K562 (cell line): Measurements from ENCODE around the gene BCL2L13. TPM values are rescaled to one million over a fixed set of nuclear protein-coding genes. Genes with fewer than 3 reads are reported as not detected.
A peak's percentile ranks its signal among the peaks of the same experiment; 100 is the strongest.

Experiments used
- BRF1 ChIP-seq: IDR thresholded peaks from 3 replicates; pipeline ENCODE4 v1.6.1; 2011; ENCODE audit warnings: borderline replicate concordance, mild to moderate bottlenecking; ENCODE audit not compliant: insufficient read length; ENCODE audit errors: extremely low read depth
- FOXM1 ChIP-seq, 2 experiments: fragments of 450-650 bp in 1 of 2; sonication (generic) in 1 of 2; formaldehyde crosslinking in 1 of 2; IDR thresholded peaks; 2 replicates each; pipeline versions ENCODE4 v1.6.1 to v1.9.0; 2017 to 2022; ENCODE audit warnings: low read depth in 2 of 2, mild to moderate bottlenecking in 2 of 2, missing genetic modification reagents in 1 of 2, moderate library complexity in 1 of 2
- PHB2 ChIP-seq: fragments of 450-650 bp; IDR thresholded peaks from 2 replicates; pipeline ENCODE4 v1.6.1; 2017; ENCODE audit warnings: low read depth
- PTTG1 ChIP-seq: fragments of 450-650 bp; IDR thresholded peaks from 2 replicates; pipeline ENCODE4 v1.6.1; 2016; ENCODE audit warnings: low read depth, mild to moderate bottlenecking, missing genetic modification characterization, missing compliant biosample characterization
- RFX7 ChIP-seq: fragments of 250-450 bp; sonication (Bioruptor Pico); IDR thresholded peaks from 2 replicates; pipeline ENCODE4 v1.5.1; 2021; ENCODE audit warnings: mild to moderate bottlenecking
- RREB1 ChIP-seq: fragments of 250-450 bp; sonication (Bioruptor Pico); IDR thresholded peaks from 2 replicates; pipeline ENCODE4 v1.4.0; 2020
- SRSF1 ChIP-seq: fragments of 200-400 bp; formaldehyde crosslinking; IDR thresholded peaks from 2 replicates; pipeline ENCODE4 v1.6.1; 2017; ENCODE audit warnings: mild to moderate bottlenecking, low read depth, low read length, moderate library complexity
- SUPT5H ChIP-seq: fragments of 450-650 bp; IDR thresholded peaks from 2 replicates; pipeline ENCODE4 v1.6.1; 2016
- ZNF764 ChIP-seq: fragments of 250-450 bp; sonication (Bioruptor Pico); IDR thresholded peaks from 2 replicates; pipeline ENCODE4 v1.4.0; 2020; ENCODE audit warnings: low read depth, mild to moderate bottlenecking, moderate library complexity
- polyA plus RNA-seq, 8 experiments: library from polyadenylated mRNA; depleted of rRNA in 4 of 8; stranded (reverse) in 5 of 8; unstranded in 3 of 8; fragments of >200 nt; fragmentation: Nextera tagmentation in 2 of 8; fragmentation: Illumina TruSeq in 1 of 8; extraction: Ambion mirVana in 2 of 8; extraction: Trizol in 1 of 8; gene quantifications; 2 replicates each; pipeline versions ENCODE4 v1.2.1 to v1.2.3, GENCODE V29; 2011 to 2014; ENCODE audit warnings: inconsistent platforms in 1 of 8, missing spikeins in 1 of 8
- total RNA-seq, 7 experiments: library from RNA; depleted of rRNA in 6 of 7; stranded (reverse); fragments of >200 nt in 6 of 7; fragmentation: Illumina TruSeq in 2 of 7; extraction: Trizol in 2 of 7; gene quantifications; 2 replicates each; pipeline versions ENCODE4 v1.2.1 to v1.2.3, GENCODE V29; 2011 to 2021; ENCODE audit warnings: low replicate concordance in 1 of 7
- TF ChIP-seq, protein P1 (sequence below), 3 experiments: IDR thresholded peaks in 2 of 3; conservative IDR thresholded peaks in 1 of 3; 2 replicates each; pipeline ENCODE4 v1.5.1; 2011 to 2012; ENCODE audit warnings: low read length in 3 of 3, mild to moderate bottlenecking in 3 of 3, control low read depth in 2 of 3, improper control_type of control experiment in 1 of 3, inconsistent platforms in 1 of 3, low read depth in 1 of 3, mixed read lengths in 1 of 3, moderate library complexity in 1 of 3; ENCODE audit not compliant: insufficient read depth in 2 of 3
- TF ChIP-seq, protein P2 (sequence below): fragments of 250-450 bp; sonication (Bioruptor Pico); IDR thresholded peaks from 2 replicates; pipeline ENCODE4 v1.4.0; 2020; ENCODE audit warnings: mild to moderate bottlenecking
- TF ChIP-seq, protein P3 (sequence below): sonication (generic); formaldehyde crosslinking; IDR thresholded peaks from 2 replicates; pipeline ENCODE4 v1.8.0; 2022; ENCODE audit warnings: mild to moderate bottlenecking, low read depth, missing genetic modification reagents
- TF ChIP-seq, protein P4 (sequence below), 2 experiments: fragments of 250-450 bp in 1 of 2; fragments of 450-650 bp in 1 of 2; sonication (Bioruptor Pico) in 1 of 2; IDR thresholded peaks; 2 replicates each; pipeline versions ENCODE4 v1.6.1 to v1.8.0; 2016 to 2021; ENCODE audit warnings: mild to moderate bottlenecking in 2 of 2, moderate library complexity in 2 of 2, missing compliant biosample characterization in 1 of 2, missing genetic modification characterization in 1 of 2

The BCL2L13 gene
- total and polyA plus RNA-seq, 9 of the 15 experiments (the other 6 are each of a cell fraction or from before 2014, with no cell fraction given) = 41.5 to 63.4 (median 56.5) TPM

DNA sequence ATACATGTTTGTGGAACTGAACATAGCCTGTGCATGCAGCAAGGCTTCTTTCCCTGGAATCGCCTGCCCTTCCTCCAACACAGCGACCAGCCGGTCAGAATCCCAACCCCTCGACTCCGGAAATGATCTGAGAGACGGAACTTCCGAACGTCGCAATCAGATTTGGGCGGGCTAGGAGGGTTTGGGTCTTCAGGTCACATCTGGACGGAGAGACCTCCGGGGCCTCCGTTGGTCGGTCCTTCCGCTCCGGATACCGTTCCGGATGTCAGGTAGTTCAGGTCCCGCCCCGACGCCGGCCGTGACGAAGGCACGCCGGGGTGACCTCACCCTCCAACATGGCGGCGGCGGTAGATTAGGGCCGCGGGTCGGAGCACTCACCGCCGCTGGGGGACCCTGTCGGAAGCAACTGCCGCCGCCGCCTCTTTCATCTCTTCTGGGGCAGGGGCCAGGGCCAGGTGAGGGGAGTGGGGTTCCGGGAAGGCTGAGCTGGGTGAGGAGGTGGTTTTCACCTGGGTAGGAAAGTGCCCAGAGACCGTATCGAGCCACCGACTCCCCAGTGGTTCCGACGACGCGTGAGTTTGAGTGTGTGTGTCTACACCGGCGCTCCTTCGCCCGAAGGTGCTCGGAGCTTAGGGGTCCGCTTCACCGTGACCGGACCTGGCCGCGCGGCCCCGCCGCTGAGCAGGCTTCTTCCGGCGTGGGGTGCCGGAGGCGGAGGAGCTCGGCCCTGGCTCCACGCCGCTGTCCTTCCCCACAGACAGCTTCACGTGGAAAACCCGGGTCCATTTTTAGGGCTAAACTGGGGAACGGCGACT, at the start of gene BCL2L13 (continued):
- TF ChIP-seq PTTG1 (tag) (no peak), ZNF764 (CRISPR knock-in tag) (0 out of 2 replicates have a peak, but pooled peaks have one; percentile 41), SRSF1 (peak; percentile 26; the same call in 1 of the 2 replicates), PHB2 (no peak), SUPT5H (peak; percentile 99), FOXM1 (IDR thresholded peaks at IDR 0.05; ENCODE audit: low read depth) (0 out of 2 replicates have a peak, but pooled peaks have one; percentile 31), FOXM1 (CRISPR knock-in tag; IDR thresholded peaks at IDR 0.05; ENCODE audit: low read depth) (peak; percentile 77; the same call in 1 of the 2 replicates), RREB1 (CRISPR knock-in tag) (peak; percentile 15; the same call in 1 of the 2 replicates), BRF1 (no peak), RFX7 (CRISPR knock-in tag) (0 out of 2 replicates have a peak, but pooled peaks have one; percentile 71)
- TF ChIP-seq, protein P1, sequence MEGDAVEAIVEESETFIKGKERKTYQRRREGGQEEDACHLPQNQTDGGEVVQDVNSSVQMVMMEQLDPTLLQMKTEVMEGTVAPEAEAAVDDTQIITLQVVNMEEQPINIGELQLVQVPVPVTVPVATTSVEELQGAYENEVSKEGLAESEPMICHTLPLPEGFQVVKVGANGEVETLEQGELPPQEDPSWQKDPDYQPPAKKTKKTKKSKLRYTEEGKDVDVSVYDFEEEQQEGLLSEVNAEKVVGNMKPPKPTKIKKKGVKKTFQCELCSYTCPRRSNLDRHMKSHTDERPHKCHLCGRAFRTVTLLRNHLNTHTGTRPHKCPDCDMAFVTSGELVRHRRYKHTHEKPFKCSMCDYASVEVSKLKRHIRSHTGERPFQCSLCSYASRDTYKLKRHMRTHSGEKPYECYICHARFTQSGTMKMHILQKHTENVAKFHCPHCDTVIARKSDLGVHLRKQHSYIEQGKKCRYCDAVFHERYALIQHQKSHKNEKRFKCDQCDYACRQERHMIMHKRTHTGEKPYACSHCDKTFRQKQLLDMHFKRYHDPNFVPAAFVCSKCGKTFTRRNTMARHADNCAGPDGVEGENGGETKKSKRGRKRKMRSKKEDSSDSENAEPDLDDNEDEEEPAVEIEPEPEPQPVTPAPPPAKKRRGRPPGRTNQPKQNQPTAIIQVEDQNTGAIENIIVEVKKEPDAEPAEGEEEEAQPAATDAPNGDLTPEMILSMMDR (IDR thresholded peaks at IDR 0.05 in 2 of 3, conservative IDR thresholded peaks at IDR 0.05 in 1 of 3; ENCODE audit: insufficient read depth in 2 of 3, low read depth in 1 of 3, low read length in 3 of 3) = no peak; a peak in 2 of 6 replicates
- TF ChIP-seq, protein P2, sequence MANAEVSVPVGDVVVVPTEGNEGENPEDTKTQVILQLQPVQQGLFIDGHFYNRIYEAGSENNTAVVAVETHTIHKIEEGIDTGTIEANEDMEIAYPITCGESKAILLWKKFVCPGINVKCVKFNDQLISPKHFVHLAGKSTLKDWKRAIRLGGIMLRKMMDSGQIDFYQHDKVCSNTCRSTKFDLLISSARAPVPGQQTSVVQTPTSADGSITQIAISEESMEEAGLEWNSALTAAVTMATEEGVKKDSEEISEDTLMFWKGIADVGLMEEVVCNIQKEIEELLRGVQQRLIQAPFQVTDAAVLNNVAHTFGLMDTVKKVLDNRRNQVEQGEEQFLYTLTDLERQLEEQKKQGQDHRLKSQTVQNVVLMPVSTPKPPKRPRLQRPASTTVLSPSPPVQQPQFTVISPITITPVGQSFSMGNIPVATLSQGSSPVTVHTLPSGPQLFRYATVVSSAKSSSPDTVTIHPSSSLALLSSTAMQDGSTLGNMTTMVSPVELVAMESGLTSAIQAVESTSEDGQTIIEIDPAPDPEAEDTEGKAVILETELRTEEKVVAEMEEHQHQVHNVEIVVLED = peak; percentile 95
- TF ChIP-seq, protein P3, sequence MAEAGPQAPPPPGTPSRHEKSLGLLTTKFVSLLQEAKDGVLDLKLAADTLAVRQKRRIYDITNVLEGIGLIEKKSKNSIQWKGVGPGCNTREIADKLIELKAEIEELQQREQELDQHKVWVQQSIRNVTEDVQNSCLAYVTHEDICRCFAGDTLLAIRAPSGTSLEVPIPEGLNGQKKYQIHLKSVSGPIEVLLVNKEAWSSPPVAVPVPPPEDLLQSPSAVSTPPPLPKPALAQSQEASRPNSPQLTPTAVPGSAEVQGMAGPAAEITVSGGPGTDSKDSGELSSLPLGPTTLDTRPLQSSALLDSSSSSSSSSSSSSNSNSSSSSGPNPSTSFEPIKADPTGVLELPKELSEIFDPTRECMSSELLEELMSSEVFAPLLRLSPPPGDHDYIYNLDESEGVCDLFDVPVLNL (CRISPR knock-in tag) = no peak
- TF ChIP-seq, protein P4, sequence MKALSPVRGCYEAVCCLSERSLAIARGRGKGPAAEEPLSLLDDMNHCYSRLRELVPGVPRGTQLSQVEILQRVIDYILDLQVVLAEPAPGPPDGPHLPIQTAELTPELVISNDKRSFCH (CRISPR knock-in tag; IDR thresholded peaks at IDR 0.05) = no peak
- TF ChIP-seq, protein P4 (tag; IDR thresholded peaks at IDR 0.05) = 0 out of 2 replicates have a peak, but pooled peaks have one; percentile 33
